GM19324 (cell line): ENCODE measurements around the gene ZNF30.
"Not testable (repeated sequence)": the region's sequence is repeated elsewhere in the genome, so short reads cannot be mapped to it uniquely, and the experiment has no call there.

ENCODE experiments used
- ATAC-seq: cut with Tn5 transposase; IDR thresholded peaks from one replicate; pipeline ENCODE4 v1.9.1; 2021; ENCODE audit warnings: mild to moderate bottlenecking, moderate library complexity; ENCODE audit not compliant: unreplicated experiment, low FRiP score

The ZNF30 gene

DNA sequence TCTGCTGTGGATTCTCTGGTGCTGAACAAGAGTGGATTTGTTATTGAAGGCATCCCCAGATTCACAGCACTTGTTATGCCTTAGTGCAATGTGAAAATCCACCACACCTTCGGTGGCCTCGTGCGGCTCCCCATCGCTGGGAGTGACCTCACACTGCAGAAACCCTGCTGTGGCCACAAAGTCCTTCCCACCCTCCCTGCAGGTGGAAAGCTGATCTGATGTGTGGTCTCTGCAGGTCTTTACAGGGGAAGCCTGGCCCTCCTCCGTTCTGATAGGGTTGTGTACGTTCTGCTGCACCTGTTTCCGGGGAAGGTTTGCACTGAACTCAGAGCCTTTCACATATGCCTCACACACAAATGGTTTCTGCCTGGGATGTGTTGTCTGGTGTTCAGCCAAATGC, 32.3 kb downstream of the ZNF30 start:
- no peak for ATAC-seq

DNA sequence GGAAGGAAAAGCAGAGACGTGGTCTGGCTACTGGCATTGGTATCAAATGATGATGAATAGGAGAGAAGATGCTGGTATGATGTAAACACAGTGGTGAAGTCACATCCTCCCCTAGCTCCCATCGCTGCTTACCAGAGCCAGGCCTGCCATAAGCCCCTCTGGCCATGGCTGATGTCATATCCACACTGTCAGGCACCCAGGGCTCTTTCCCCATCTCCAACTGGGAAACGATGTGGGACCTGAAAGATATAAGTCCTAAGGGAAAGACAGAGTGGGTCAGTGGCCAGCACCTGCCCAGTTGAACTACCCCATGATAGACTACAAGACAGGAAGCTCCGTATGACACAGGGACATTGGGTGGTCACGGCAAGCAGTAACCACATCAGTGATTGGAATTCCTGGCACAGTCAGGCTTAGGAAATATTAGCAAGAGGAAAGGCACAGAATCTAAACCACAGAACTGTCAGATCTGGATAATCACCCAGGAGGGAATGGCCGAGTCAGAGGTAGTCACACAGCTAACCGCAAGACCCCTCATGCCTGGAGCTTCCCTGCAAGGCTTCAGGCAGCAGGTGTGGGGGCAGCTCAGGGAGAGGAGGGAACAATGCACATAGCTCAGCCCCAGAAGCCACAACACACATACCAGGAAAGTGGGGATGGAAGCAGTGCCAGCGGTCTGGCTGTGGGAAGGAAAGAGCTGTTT, 33.6 kb downstream of the ZNF30 start:
- no peak for ATAC-seq

GRCh38 chr19:34960940-34961679, 34.4 kb downstream of the ZNF30 start:
- no peak for ATAC-seq

- no peak for ATAC-seq
Measured at GRCh38 chr19:34961775-34962686, 35.3 kb downstream of the ZNF30 start.

GRCh38 chr19:34962687-34963572, 36.2 kb downstream of the ZNF30 start:
- ATAC-seq = no peak

- peak; percentile 73 for ATAC-seq
Measured at GRCh38 chr19:34963573-34964406, 37.1 kb downstream of the ZNF30 start, which contains the start of gene ZNF792. ZNF792 (minus strand) TSS chr19:34964229; CDS start chr19:34963662, 567 bp downstream.

DNA sequence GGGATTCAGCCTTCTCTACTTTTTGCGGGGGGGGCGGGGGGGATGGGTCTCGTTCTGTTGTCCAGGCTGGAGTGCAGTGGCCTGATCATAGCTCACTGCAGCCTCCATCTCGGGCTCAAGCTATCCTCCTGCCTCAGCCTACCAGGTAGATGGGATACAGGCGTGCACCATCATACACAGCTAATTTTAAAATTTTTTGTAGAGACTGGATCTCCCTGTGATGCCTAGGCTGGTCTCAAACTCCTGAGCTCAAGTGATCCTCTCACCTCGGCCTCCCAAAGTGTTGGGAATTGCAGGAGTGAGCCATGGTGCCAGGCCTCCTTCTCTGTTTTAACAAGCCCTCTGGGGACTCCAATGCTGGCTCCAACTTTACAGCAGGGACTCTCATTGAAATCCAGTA, 37.9 kb downstream of the ZNF30 start:
- ATAC-seq = no peak

DNA sequence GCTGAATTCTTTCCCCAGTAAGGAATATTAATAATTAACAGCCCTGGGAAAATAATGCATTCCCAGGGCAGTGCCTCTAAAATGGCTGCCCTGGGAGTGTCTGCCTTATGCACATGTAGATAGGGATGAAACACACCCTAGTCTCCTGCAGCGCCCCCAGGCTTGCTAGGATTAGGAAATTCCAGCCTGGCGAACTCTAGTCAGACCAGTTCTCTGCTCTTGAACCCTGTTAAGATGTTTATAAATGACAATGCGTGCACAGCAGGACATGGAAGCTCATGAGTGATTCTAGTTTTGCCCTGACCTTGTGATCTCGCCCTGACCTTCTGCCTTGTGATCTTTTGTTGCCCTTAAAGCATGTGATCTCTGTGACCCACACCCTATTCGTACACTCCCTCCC, 38.8 kb downstream of the ZNF30 start:
- not testable (repeated sequence) for ATAC-seq

- no peak for ATAC-seq
Measured at GRCh38 chr19:34967551-34967950, 40.8 kb downstream of the ZNF30 start.

DNA sequence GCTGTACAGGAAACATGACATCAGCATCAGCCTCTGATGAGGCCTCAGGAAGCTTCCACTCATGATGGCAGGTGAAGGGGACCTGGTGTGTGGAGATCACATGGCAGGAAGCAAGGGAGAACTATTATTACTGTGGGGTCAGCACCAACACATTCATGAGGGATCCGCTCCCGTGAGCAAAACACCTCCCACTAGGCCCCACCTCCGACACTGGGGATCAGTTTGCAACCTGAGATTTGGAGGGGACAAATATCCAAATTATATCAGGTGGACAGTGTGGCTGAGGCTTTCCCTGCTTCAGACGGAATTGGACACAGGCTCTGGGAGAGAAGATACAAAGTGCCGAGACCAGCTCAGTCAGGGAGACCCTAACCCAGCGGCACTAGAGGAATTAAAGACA, 43.0 kb downstream of the ZNF30 start:
- ATAC-seq = no peak

DNA sequence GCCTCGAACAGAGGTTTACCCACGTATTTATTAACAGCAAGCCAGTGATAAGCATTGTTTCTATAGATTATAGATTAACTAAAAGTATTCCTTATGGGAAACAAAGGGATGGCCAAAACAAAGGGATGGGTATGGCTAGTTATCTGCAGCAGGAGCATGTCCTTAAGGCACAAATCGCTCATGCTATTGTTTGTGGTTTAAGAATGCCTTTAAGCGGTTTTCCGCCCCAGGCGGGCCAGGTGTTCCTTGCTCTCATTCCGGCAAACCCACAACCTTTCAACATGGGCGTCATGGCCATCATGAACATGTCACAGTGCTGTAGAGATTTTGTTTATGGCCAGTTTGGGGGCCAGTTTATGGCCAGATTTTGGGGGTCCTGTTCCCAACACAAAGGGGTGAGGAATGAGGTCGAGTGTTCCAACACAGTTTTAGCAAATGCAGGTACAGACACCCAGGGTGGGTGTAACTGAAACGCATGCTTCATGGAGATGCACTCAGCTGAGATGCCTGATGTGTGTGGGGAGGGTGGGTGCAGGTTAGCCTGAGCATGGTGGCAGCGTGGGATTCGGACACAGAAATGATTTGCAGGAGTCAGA, 43.6 kb downstream of the ZNF30 start:
- ATAC-seq = not testable (repeated sequence)

GRCh38 chr19:34972163-34972705, 45.5 kb downstream of the ZNF30 start:
- ATAC-seq = no peak

DNA sequence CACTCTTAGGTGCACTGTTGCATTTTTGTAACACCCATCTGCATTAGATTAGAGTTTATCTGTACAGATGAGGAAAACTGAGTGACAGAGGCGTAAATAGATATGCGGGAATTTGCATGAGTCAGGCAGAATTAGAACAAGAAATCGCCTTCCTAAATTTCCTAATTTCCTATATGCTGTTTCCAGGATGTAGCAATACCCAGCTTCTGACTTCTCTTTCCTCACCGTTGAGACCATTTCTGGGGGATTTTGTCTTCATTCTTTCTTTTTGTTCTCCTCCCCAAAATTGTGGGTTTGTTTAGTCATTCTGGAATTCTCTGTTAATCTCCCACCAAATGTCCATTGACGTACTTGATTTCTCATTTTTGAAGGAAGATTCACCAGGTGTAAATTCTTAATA, 47.9 kb downstream of the ZNF30 start:
- ATAC-seq = no peak

DNA sequence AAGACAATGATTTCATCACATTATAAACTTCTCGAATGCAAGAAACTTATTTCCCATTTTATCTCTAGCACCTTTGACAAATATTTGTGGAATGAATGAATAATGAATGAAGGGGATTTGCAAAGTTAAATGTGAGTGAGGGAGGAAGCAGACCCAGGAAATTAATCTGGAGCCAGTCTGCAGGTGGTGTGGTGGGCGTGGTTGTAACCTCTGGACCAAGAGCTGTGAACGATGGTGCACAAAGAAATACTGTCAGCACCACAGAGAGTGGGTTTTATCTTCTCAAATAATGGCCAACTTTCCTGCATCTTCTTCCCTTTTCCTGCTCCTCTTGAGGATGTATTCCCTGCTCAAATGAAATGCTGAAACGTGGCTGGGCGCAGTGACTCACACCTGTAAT, 48.4 kb downstream of the ZNF30 start:
- ATAC-seq = no peak

DNA sequence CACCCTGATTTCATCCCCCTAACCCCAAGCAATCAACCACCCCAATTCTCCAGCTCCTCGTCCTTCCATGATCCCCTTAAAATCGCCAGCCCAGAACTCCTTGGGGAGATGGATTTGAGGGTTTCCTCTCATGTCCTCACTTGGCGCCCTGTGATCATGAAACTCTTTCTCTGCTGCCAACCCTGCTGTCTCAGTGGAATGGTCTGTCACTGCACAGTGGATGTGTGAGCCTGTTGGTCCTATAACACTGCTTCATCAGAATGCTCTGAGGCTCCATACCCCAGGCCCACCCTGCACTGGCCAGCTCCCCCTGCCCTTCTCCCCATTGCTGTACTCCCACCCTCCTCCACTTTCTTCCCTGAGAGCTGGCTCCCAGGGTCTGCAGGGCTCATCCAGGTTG, 49.9 kb downstream of the ZNF30 start:
- ATAC-seq = no peak

DNA sequence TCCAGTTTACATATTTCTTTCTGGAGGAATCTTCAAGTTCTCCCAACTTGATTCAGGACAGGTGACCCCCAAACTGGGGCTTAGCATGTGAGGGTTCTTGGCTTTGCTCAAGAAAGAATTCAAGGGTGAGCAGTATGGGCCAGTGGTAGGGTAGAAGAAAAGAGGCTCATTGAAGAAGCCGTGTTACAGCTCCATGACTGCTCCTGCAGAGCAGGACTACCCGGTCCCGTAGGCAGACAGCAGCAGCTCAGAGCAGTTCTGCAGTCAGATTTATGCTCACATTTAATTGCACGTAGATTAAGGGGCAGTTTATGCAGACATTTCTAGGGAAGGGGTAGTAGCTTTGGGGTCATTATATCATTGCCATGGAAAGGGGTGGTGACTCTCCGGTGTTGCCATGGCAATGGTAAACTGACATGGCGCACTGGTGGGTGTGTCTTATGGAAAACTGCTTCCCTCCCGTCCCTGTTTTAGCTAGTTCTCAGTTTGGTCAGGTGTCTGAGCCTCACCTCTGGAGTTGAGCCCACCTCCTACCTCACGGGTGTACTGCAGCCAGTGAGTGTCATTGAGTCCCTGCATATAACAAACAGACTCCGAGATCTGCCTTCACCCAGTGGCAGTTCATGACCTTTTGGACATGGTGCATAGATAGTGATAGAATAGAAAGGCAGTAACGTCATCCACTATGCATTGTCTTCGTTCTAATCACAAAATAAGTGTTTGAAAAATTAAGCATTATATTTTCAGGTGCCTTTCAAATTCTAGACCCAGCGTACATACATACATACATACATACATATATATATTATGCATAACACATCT, 53.3 kb downstream of the ZNF30 start:
- ATAC-seq = no peak

DNA sequence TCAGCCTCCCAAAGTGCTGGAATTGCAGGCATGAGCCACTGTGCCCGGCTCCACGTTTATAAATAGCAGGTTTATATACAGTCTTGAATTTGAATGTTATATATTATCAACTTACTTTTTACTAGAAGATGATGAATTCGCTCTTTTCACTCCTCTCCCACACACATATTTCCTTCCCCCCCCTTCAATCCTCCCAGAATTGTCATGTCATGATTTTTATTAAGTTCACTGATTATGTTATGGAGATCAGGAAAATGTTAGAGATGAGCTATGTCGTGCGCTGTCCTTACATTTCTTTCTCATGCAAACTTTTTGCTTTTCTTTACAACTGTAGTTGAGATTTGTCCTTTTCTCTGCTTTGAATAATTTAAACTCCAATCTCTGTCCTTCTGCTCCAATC, 55.6 kb downstream of the ZNF30 start:
- ATAC-seq = no peak

DNA sequence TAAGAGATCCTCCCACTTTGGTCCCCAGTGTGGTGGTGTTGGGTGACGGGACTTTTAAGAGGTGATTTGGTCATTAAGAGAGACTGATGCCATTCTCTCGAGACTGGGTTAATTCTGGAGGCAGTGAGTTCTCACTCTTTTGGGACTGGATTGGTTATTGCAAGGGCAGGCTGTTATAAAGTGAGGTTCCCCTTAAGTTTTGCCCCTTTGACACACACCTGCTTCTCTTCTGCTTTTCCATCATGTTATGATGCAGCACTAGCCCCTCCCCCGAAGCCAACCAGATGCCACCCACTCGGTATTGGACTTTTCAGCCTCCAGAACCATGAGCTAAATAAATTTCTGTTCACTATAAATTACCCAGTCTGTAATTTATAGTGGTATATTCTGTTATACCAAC, 57.1 kb downstream of the ZNF30 start:
- no peak for ATAC-seq
